ENCODE measurements around the gene C11orf86.

Gene C11orf86

GRCh38 chr11:66966351-66966750 lies 8.8 kb upstream of the C11orf86 start:
- in situ Hi-C loops (cut with MboI; ENCODE audit: low sequenced_read_pairs), result no loop called here

GRCh38 chr11:66967670-66968425 lies 7.3 kb upstream of the C11orf86 start:
- in situ Hi-C loops (cut with MboI; ENCODE audit: low sequenced_read_pairs), result no loop called here

- in situ Hi-C loops (cut with MboI; ENCODE audit: low sequenced_read_pairs), result no loop called here
These were observed 5.4 kb upstream of the C11orf86 start for GRCh38 chr11:66969584-66970225.

- in situ Hi-C loops (cut with MboI; ENCODE audit: low sequenced_read_pairs), result no loop called here
These were observed 4.7 kb upstream of the C11orf86 start for GRCh38 chr11:66970371-66970806.

- in situ Hi-C loops (cut with MboI; ENCODE audit: low sequenced_read_pairs), result no loop called here
These were observed 4.2 kb upstream of the C11orf86 start for GRCh38 chr11:66970807-66971442.

- in situ Hi-C loops (cut with MboI; ENCODE audit: low sequenced_read_pairs), result no loop called here
These were observed 3.6 kb upstream of the C11orf86 start for GRCh38 chr11:66971488-66971887.

GRCh38 chr11:66973956-66974580 lies 1.0 kb upstream of the C11orf86 start:
- in situ Hi-C loops (cut with MboI; ENCODE audit: low sequenced_read_pairs), result no loop called here

- in situ Hi-C loops (cut with MboI; ENCODE audit: low sequenced_read_pairs), result no loop called here
These were observed 412 bp downstream of the C11orf86 start for GRCh38 chr11:66975405-66976027.

GRCh38 chr11:66976028-66976467 lies 944 bp downstream of the C11orf86 start:
- in situ Hi-C loops (cut with MboI; ENCODE audit: low sequenced_read_pairs), result no loop called here

GRCh38 chr11:66976925-66977324 lies 1.8 kb downstream of the C11orf86 start:
- in situ Hi-C loops (cut with MboI; ENCODE audit: low sequenced_read_pairs), result no loop called here

- in situ Hi-C loops (cut with MboI; ENCODE audit: low sequenced_read_pairs), result no loop called here
These were observed 3.1 kb downstream of the C11orf86 start for GRCh38 chr11:66978229-66978628.

- in situ Hi-C loops (cut with MboI; ENCODE audit: low sequenced_read_pairs), result no loop called here
These were observed 3.6 kb downstream of the C11orf86 start for GRCh38 chr11:66978717-66979116.

- in situ Hi-C loops (cut with MboI; ENCODE audit: low sequenced_read_pairs), result no loop called here
These were observed 4.4 kb downstream of the C11orf86 start for GRCh38 chr11:66979336-66979980.

GRCh38 chr11:66981976-66982578 lies 7.0 kb downstream of the C11orf86 start:
- in situ Hi-C loops (cut with MboI; ENCODE audit: low sequenced_read_pairs), result no loop called here

GRCh38 chr11:66983275-66983924 lies 8.3 kb downstream of the C11orf86 start:
- in situ Hi-C loops (cut with MboI; ENCODE audit: low sequenced_read_pairs), result no loop called here

GRCh38 chr11:66985508-66986177 lies 10.5 kb downstream of the C11orf86 start:
- in situ Hi-C loops (cut with MboI; ENCODE audit: low sequenced_read_pairs), result no loop called here

GRCh38 chr11:66986178-66986545 lies 11.1 kb downstream of the C11orf86 start:
- in situ Hi-C loops (cut with MboI; ENCODE audit: low sequenced_read_pairs), result no loop called here

- in situ Hi-C loops (cut with MboI; ENCODE audit: low sequenced_read_pairs), result no loop called here
These were observed 12.1 kb downstream of the C11orf86 start for GRCh38 chr11:66987158-66987620.

All from HL-60/S4 (cell line).